ENCODE measurements around the gene LRRC8A. TPM values are rescaled to one million over a fixed set of nuclear protein-coding genes. Genes with fewer than 3 reads are reported as not detected.
A peak's percentile ranks its signal among the peaks of the same experiment; 100 is the strongest.

The LRRC8A gene
- polyA plus RNA-seq, 1 donor from 2014 or later: 11.6 TPM

DNA sequence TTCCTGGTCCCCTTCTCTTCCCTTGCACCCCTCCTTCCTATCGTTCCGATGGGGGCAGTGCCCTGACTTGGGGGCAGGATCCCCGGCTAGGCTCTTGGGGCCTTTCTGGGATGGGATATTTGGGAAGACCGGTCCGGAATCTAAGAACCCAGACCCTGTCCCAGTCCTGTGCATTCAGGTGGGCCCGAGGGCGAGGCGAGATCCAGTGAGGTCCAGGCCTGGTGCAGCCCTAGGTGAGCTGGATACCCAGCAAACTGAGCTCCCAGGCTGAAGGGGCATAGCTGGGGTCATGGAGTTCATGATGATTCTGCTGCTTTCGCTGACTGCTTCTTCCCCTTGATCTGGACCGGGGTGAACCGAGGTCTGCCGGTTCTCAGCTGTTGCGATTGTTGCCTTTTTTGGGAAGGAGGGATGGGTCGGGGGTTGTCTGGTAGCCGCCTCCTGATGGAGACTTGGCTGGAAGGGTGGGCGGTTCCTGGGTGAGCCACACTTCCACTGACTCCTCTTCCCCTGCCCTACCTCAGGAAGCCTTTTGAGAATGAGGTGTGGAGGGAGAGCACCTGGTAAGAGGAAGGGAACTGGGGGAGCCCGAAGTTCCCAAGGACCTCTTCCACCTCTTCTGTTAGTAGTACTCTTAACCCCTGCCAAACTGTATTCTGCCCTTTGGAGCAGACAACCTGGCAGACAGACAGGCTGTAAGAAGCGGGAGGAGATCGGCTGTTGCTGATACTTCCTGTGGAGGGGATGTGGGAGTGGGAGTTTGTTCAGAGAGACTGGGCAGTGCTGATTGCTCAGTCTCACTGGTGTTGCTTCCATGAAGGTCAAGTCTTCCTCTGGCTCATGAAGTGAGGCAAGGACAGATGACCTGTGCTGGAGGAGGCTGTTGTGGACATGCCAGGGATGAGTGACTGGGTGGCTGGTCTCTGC is 1.0 kb downstream of the LRRC8A start:
- H3K27me3 ChIP-seq (ENCODE audit: insufficient read depth, low read depth, low read length): no peaks in the 10 kb centered on the region
- peak overlapping the region; percentile 97 for H3K9ac ChIP-seq (ENCODE audit: low read length)
- peak overlapping the region; percentile 88 for H3K4me3 ChIP-seq (ENCODE audit: low read length)
- no peaks in the 10 kb centered on the region for H4K20me1 ChIP-seq (ENCODE audit: insufficient read depth)
- peak overlapping the region; percentile 90 for H3K27ac ChIP-seq (ENCODE audit: low read length)
- H3K79me2 ChIP-seq (replicated peaks; ENCODE audit: insufficient read depth, low read length): peaks cover 34% of the 10 kb centered on the region
- no peaks in the 10 kb centered on the region for H3K9me2 ChIP-seq (ENCODE audit: insufficient read depth, low read length)
- peak overlapping the region; percentile 90 for H3K4me2 ChIP-seq (ENCODE audit: low read length)
- no peaks in the 10 kb centered on the region for H3K9me3 ChIP-seq (ENCODE audit: low read length)
- TF ChIP-seq MXI1 (conservative IDR thresholded peaks at IDR 0.05; ENCODE audit: poor library complexity, severe bottlenecking) (no peak), TAF1 (IDR thresholded peaks at IDR 0.05; ENCODE audit: low read depth) (peak; percentile 48)
- H3K36me3 ChIP-seq (ENCODE audit: insufficient read depth, low read length): no peaks in the 10 kb centered on the region
- H3F3A ChIP-seq (ENCODE audit: insufficient read depth, low read length, poor library complexity, severe bottlenecking): peaks cover 4% of the 10 kb centered on the region
- H2AFZ ChIP-seq (ENCODE audit: low read depth, low read length): peak overlapping the region; percentile 15

GRCh38 chr9:128884164-128884563 is 2.2 kb downstream of the LRRC8A start:
- H3K9ac ChIP-seq (ENCODE audit: low read length): no peak overlapping the region
- no peaks in the 10 kb centered on the region for H3K9me2 ChIP-seq (ENCODE audit: insufficient read depth, low read length)
- H3K9me3 ChIP-seq (ENCODE audit: low read length): no peaks in the 10 kb centered on the region
- H4K20me1 ChIP-seq (ENCODE audit: insufficient read depth): no peaks in the 10 kb centered on the region
- TF ChIP-seq POLR2AphosphoS5 (IDR thresholded peaks at IDR 0.05) (no peak), REST (IDR thresholded peaks at IDR 0.05; ENCODE audit: borderline replicate concordance) (no peak), TAF1 (IDR thresholded peaks at IDR 0.05; ENCODE audit: low read depth) (no peak), EP300 (conservative IDR thresholded peaks at IDR 0.05; ENCODE audit: poor library complexity, severe bottlenecking) (no peak), EZH2 (IDR thresholded peaks at IDR 0.05; ENCODE audit: borderline replicate concordance, insufficient read depth, low read length, poor library complexity, severe bottlenecking) (no peak), RAD21 (conservative IDR thresholded peaks at IDR 0.05) (no peak), SMC3 (conservative IDR thresholded peaks at IDR 0.05; ENCODE audit: poor library complexity) (no peak), MXI1 (conservative IDR thresholded peaks at IDR 0.05; ENCODE audit: poor library complexity, severe bottlenecking) (no peak)
- TF ChIP-seq, protein P1, sequence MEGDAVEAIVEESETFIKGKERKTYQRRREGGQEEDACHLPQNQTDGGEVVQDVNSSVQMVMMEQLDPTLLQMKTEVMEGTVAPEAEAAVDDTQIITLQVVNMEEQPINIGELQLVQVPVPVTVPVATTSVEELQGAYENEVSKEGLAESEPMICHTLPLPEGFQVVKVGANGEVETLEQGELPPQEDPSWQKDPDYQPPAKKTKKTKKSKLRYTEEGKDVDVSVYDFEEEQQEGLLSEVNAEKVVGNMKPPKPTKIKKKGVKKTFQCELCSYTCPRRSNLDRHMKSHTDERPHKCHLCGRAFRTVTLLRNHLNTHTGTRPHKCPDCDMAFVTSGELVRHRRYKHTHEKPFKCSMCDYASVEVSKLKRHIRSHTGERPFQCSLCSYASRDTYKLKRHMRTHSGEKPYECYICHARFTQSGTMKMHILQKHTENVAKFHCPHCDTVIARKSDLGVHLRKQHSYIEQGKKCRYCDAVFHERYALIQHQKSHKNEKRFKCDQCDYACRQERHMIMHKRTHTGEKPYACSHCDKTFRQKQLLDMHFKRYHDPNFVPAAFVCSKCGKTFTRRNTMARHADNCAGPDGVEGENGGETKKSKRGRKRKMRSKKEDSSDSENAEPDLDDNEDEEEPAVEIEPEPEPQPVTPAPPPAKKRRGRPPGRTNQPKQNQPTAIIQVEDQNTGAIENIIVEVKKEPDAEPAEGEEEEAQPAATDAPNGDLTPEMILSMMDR (IDR thresholded peaks at IDR 0.05; ENCODE audit: poor library complexity, severe bottlenecking): no peak
- H3K27me3 ChIP-seq (ENCODE audit: insufficient read depth, low read depth, low read length): no peaks in the 10 kb centered on the region
- H3K36me3 ChIP-seq (ENCODE audit: insufficient read depth, low read length): no peaks in the 10 kb centered on the region
- peaks cover 4% of the 10 kb centered on the region for H3F3A ChIP-seq (ENCODE audit: insufficient read depth, low read length, poor library complexity, severe bottlenecking)
- H3K4me3 ChIP-seq (ENCODE audit: low read length): peak overlapping the region; percentile 88
- H3K4me2 ChIP-seq (ENCODE audit: low read length): no peak overlapping the region
- peaks cover 37% of the 10 kb centered on the region for H3K79me2 ChIP-seq (replicated peaks; ENCODE audit: insufficient read depth, low read length)
- H2AFZ ChIP-seq (ENCODE audit: low read depth, low read length): no peak overlapping the region
- no peak overlapping the region for H3K27ac ChIP-seq (ENCODE audit: low read length)

All from neural cell (in vitro differentiated cells).